Measurements from ENCODE around the gene FSHR.

GRCh38 chr2:49192036-49192435 lies 37.7 kb upstream of the FSHR start:
- TF ChIP-seq EZH2 (IDR thresholded peaks at IDR 0.05) (no peak), POLR2AphosphoS5 (IDR thresholded peaks at IDR 0.05; ENCODE audit: borderline replicate concordance, low read depth, low read length) (no peak)

Data from SK-N-MC (cell line).